Pancreas (tissue), 10 donors: Measurements from ENCODE around the gene MGAT4B. TPM values are rescaled to one million over a fixed set of nuclear protein-coding genes. Genes with fewer than 3 reads are reported as not detected.

Experiments used
- ATAC-seq, 4 donors: fragments of 200-7000 bp; cut with Tn5 transposase; one replicate each; pipeline versions ENCODE4 v1.8.0 to v1.9.1; 2020; ENCODE audit warnings: mild to moderate bottlenecking in 4 of 4, moderate library complexity in 4 of 4
- DNase-seq, 6 donors: peaks; one replicate each; pipeline ENCODE4 v3.0.0-alpha.2; 2020
- FAIRE-seq: peaks from 2 replicates; lab custom pipeline; 2012; peaks lifted over from hg19 to GRCh38; lab: Jason Lieb, UNC
- H3K27ac ChIP-seq, 4 donors: fragments of 200-600 bp; sonication (generic); 1 replicate in 3 of 4; 2 replicates in 1 of 4; pipeline versions ENCODE4 v1.5.0 to v1.8.0; 2020
- H3K27me3 ChIP-seq, 4 donors: fragments of 200-600 bp; one replicate each; pipeline ENCODE4 v1.8.0; 2021
- H3K36me3 ChIP-seq, 3 donors: fragments of 200-600 bp; sonication (generic) in 1 of 3; one replicate each; pipeline versions ENCODE4 v1.5.0 to v1.8.0; 2020 to 2021
- H3K4me1 ChIP-seq, 3 donors: fragments of 200-600 bp; one replicate each; pipeline ENCODE4 v1.8.0; 2021
- H3K4me3 ChIP-seq, 4 donors: fragments of 200-600 bp; sonication (generic) in 2 of 4; one replicate each; pipeline versions ENCODE4 v1.5.0 to v1.8.0; 2020 to 2021
- H3K9me3 ChIP-seq, 4 donors: fragments of 200-600 bp; one replicate each; pipeline ENCODE4 v1.8.0; 2021
- whole genome bisulfite sequencing, 2 donors: extraction: QIAGEN DNeasy Blood & Tissue Kit; methylation state at CpG; one replicate each; pipeline ENCODE4 v1.1.7; 2013; 5-methylcytosine and 5-hydroxymethylcytosine counted together
- intact Hi-C, 3 donors: fragments of 100-400 bp; cut with DNase I; formaldehyde crosslinking; loops; one replicate each; pipeline versions ENCODE4 v1.11.1 to v1.14.2; 2022
- microRNA-seq, 2 donors: library from miRNA; unstranded; fragments of <30 nt; microRNA quantifications; one replicate each; pipeline versions ENCODE4 to v1.1.0, GENCODE V29; 2019 to 2020
- polyA plus RNA-seq, 2 donors: library from polyadenylated mRNA; stranded (reverse); fragments of 200-250 nt; gene quantifications; one replicate each; pipeline ENCODE4 v1.2.3, GENCODE V29; 2013
- total RNA-seq, 6 donors: library from RNA; stranded (reverse); fragmentation: NEBNext Ultra II Directional in 4 of 6; extraction: Animal tissue kit (Norgen Biotek cat#: 25700) in 4 of 6; gene quantifications; one replicate each; pipeline versions ENCODE4 v1.2.1 to v1.2.4, GENCODE V29; 2021 to 2023
- TF ChIP-seq, protein P1 (sequence below), 4 donors: fragments of 200-600 bp; sonication (generic) in 3 of 4; IDR thresholded peaks; one replicate each; pipeline versions ENCODE4 v1.5.0 to v1.8.0; 2021; ENCODE audit warnings: antibody characterized with exemption in 4 of 4
- donor health status: healthy with polysubstance abuse.
- donor health status: DM: no; HTN: no; CAD: no; lungs with moderate emphysema.
- donor health status: DM: no; HTN: no; CAD: no.
- donor health status: control.
- donor health status: control.
- donor health status: Bipolar disorder and iron deficiency.
- donor health status: DM: yes; HTN: yes; CAD: no.
- donor health status: DM: no; HTN: no; CAD: no.
- donor health status: DM: no; HTN: no; CAD: no.
- donor health status: DM: yes; HTN: yes; CAD: no.

MGAT4B gene
- total and polyA plus RNA-seq, 8 donors = 33.7 to 97.5 (median 52.7) TPM

DNA sequence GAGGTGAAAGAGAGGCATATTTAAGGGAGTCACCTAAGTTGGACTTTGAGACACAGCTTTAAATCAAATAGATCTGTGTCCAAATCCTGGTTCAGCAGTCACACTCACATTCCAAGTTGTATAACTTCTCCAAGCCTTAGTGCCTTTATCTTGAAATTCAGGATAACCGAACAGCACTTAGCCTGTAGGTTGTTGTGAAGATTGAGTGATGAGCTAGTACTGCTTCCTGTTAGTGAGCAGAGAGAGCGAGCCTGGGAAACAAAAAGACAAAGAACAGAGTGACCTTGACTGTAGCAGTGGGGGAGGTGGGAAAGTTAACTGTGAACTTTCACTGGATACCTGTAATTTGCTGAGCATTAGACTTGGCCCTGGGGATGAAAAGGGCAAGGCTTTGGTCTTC, 51.6 kb downstream of the MGAT4B start:
- FAIRE-seq = no peak
- TF ChIP-seq, protein P1, sequence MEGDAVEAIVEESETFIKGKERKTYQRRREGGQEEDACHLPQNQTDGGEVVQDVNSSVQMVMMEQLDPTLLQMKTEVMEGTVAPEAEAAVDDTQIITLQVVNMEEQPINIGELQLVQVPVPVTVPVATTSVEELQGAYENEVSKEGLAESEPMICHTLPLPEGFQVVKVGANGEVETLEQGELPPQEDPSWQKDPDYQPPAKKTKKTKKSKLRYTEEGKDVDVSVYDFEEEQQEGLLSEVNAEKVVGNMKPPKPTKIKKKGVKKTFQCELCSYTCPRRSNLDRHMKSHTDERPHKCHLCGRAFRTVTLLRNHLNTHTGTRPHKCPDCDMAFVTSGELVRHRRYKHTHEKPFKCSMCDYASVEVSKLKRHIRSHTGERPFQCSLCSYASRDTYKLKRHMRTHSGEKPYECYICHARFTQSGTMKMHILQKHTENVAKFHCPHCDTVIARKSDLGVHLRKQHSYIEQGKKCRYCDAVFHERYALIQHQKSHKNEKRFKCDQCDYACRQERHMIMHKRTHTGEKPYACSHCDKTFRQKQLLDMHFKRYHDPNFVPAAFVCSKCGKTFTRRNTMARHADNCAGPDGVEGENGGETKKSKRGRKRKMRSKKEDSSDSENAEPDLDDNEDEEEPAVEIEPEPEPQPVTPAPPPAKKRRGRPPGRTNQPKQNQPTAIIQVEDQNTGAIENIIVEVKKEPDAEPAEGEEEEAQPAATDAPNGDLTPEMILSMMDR (IDR thresholded peaks at IDR 0.05) = no peak
- intact Hi-C loops = no loop called here
- WGBS, 2 donors = 1 to 12% methylated on average over 2 of the region's 2 CpGs
- peak; percentile 61 to 85 (median 81) for ATAC-seq
- Histone ChIP-seq H3K9me3 (no peaks in the 10 kb centered on the region), H3K36me3 (no peaks in the 10 kb centered on the region), H3K27ac (peak overlapping the region in 2 of 4 donors; percentile 25 to 35), H3K27me3 (no peaks in the 10 kb centered on the region), H3K4me1 (peaks cover 10 to 20% (median 13%) of the 10 kb centered on the region in 3 donors), H3K4me3 (no peak overlapping the region)
- no peak for DNase-seq

DNA sequence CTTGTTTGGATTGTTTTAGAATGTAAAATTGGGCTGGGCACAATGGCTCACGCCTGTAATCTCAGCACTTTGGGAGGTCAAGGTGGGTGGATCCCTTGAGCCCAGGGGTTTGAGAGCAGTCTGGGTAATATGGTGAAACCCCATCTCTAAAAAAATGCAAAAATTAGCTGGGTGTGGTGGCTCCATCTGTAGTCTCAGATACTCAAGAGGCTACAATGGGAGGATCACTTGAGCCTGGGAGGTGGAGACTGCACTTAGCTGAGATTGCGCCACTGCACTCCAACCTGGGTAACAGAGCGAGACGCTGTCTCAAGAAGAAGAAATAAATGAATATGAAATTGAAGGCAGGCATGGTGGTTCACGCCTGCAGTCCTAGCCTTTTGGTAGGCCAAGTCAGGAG, 52.7 kb downstream of the MGAT4B start:
- intact Hi-C loops = no loop called here
- WGBS, 2 donors = 94 to 97% methylated on average over 5 of the region's 5 CpGs
- Histone ChIP-seq H3K4me3 (no peak overlapping the region), H3K27me3 (no peaks in the 10 kb centered on the region), H3K9me3 (no peaks in the 10 kb centered on the region), H3K27ac (peak overlapping the region in 2 of 4 donors; percentile 25 to 35), H3K4me1 (peaks cover 10 to 20% (median 13%) of the 10 kb centered on the region in 3 donors), H3K36me3 (no peaks in the 10 kb centered on the region)
- no peak for ATAC-seq
- FAIRE-seq = no peak
- TF ChIP-seq, protein P1 (IDR thresholded peaks at IDR 0.05) = no peak
- DNase-seq = peak in 1 of 6 donors; percentile 8

DNA sequence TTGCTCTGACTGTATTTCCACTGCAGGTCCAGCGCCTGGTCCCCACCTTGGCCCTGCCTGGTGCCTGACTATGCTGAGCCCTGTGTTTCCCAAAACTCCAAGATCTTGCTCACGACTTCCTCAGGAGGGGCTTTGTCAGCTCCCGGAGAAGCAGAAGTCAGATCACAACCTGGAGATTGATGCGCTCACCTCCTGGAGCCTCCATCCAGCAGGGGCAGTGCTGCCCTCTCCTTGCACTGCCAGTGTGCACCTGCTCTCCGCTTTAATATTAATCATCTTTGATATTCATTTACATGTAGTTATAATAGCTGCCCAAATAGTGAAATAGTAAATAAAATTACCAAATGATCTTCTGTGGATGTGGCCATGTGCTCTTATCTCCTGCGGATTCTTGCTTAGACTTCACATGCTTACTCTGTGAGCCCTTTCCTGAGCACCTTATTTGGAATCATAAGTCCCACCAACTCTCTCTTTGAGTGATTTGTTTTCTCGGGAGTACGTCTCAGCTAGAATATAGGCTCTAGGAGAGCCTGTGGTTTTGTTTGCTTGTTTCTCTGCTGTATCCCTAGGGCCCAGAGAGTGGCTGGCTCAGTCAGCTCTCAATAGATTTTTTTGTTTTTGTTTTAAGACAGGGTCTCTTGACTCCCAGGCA, 56.7 kb downstream of the MGAT4B start:
- Histone ChIP-seq H3K4me3 (no peak overlapping the region), H3K9me3 (no peaks in the 10 kb centered on the region), H3K36me3 (no peaks in the 10 kb centered on the region), H3K27ac (no peak overlapping the region), H3K4me1 (peaks cover 8 to 11% (median 10%) of the 10 kb centered on the region in 3 donors), H3K27me3 (no peaks in the 10 kb centered on the region)
- DNase-seq (peak in 1 of 6 donors; percentile 26), FAIRE-seq (no peak), ATAC-seq (no peak)
- WGBS, 2 donors = 81 to 94% methylated on average over 8 of the region's 8 CpGs
- TF ChIP-seq, protein P1 (IDR thresholded peaks at IDR 0.05) = no peak
- intact Hi-C loops = no loop called here

DNA sequence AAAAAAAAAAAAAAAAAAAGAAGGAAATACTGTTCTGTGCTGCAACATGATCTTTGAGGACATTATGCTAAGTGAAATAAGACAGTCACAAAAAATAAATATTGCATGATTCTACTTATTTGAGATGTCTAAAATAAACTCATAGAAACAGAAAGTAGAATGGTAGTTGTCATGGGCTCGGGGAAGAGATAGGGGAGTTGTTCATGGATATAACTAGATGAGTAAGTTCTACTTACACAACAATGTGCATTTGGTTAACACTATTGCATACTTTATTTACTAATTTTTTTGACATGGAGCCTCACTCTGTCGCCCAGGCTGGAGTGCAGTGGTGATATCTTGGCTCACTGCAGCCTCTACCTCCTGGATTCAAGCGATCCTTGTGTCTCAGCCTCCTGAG, 58.9 kb downstream of the MGAT4B start:
- no peak overlapping the region for H3K4me3 ChIP-seq
- H3K9me3 ChIP-seq = no peaks in the 10 kb centered on the region
- TF ChIP-seq, protein P1 (IDR thresholded peaks at IDR 0.05) = no peak
- H3K36me3 ChIP-seq = no peaks in the 10 kb centered on the region
- H3K27ac ChIP-seq = no peak overlapping the region
- H3K27me3 ChIP-seq = no peaks in the 10 kb centered on the region
- ATAC-seq (no peak), DNase-seq (no peak), FAIRE-seq (no peak)
- intact Hi-C loops = no loop called here
- 91 to 96% methylated on average over 3 of the region's 3 CpGs for WGBS, 2 donors
- H3K4me1 ChIP-seq = no peaks in the 10 kb centered on the region

Small RNA genes within 50 kb of the gene (microRNA-seq; reads per million reads assigned to microRNA genes)
- gene MIR1229 = 1.5 to 2.1 reads per million in 2 donors

Other genes with a start within 250 kb of the MGAT4B start
- 100 to 1,000 TPM; 210 to 384 (median 269) TPM for gene HNRNPH1, start 183.2 kb downstream of the MGAT4B start, total RNA-seq
- 100 to 1,000 TPM; 341 to 395 TPM for gene HNRNPH1, start 183.2 kb downstream of the MGAT4B start, polyA plus RNA-seq
- gene CBY3, start 125.8 kb downstream of the MGAT4B start, total RNA-seq = not detected
- not detected for gene CBY3, start 125.8 kb downstream of the MGAT4B start, polyA plus RNA-seq
- 100 to 1,000 TPM; 353 to 633 (median 516) TPM for gene CANX, start 107.9 kb downstream of the MGAT4B start, total RNA-seq
- 100 to 1,000 TPM in 1 of 2 donors, 10 to 100 TPM in 1; 66.3 to 117 TPM for gene CANX, start 107.9 kb downstream of the MGAT4B start, polyA plus RNA-seq
- 10 to 100 TPM; 10.7 to 18.0 (median 11.5) TPM for gene MAML1, start 74.0 kb downstream of the MGAT4B start, total RNA-seq
- gene MAML1, start 74.0 kb downstream of the MGAT4B start, polyA plus RNA-seq = 1 to 10 TPM; 7.1 TPM
- gene LTC4S, start 12.9 kb downstream of the MGAT4B start, total RNA-seq = 1 to 10 TPM; 1.1 to 8.7 (median 4.5) TPM
- 10 to 100 TPM in 1 of 2 donors, 1 to 10 TPM in 1; 4.2 to 10.9 TPM for gene LTC4S, start 12.9 kb downstream of the MGAT4B start, polyA plus RNA-seq
- 100 to 1,000 TPM; 159 to 261 (median 228) TPM for gene SQSTM1, start 14.0 kb upstream of the MGAT4B start, total RNA-seq
- 100 to 1,000 TPM; 125 to 166 TPM for gene SQSTM1, start 14.0 kb upstream of the MGAT4B start, polyA plus RNA-seq
- gene MRNIP, start 52.0 kb upstream of the MGAT4B start, total RNA-seq = 10 to 100 TPM in 5 of 6 donors, 1 to 10 TPM in 1; 8.6 to 19.1 (median 13.6) TPM
- 10 to 100 TPM; 49.2 to 53.1 TPM for gene MRNIP, start 52.0 kb upstream of the MGAT4B start, polyA plus RNA-seq
- 10 to 100 TPM; 42.1 to 77.4 (median 49.8) TPM for gene TBC1D9B, start 101.0 kb upstream of the MGAT4B start, total RNA-seq
- gene TBC1D9B, start 101.0 kb upstream of the MGAT4B start, polyA plus RNA-seq = 10 to 100 TPM; 69.7 to 87.2 TPM